WTC11 (cell line): ENCODE results near the gene DCP1A.

ENCODE experiments used
- ATF1 ChIP-seq: sonication (generic); formaldehyde crosslinking; IDR thresholded peaks from 2 replicates; pipeline ENCODE4 v1.8.1; 2023; ENCODE audit warnings: mild to moderate bottlenecking, moderate library complexity, missing genetic modification reagents
- GABPB1 ChIP-seq: sonication (generic); formaldehyde crosslinking; IDR thresholded peaks from 2 replicates; pipeline ENCODE4 v1.8.1; 2023; ENCODE audit warnings: mild to moderate bottlenecking, missing genetic modification reagents
- JUN ChIP-seq: sonication (generic); formaldehyde crosslinking; IDR thresholded peaks from 2 replicates; pipeline ENCODE4 v1.8.0; 2023; ENCODE audit warnings: mild to moderate bottlenecking, missing genetic modification reagents
- KAT7 ChIP-seq: sonication (generic); formaldehyde crosslinking; IDR thresholded peaks from 2 replicates; pipeline ENCODE4 v1.8.1; 2023; ENCODE audit warnings: missing genetic modification reagents, mild to moderate bottlenecking, borderline replicate concordance
- NFYB ChIP-seq: sonication (generic); formaldehyde crosslinking; conservative IDR thresholded peaks from 2 replicates; pipeline ENCODE4 v1.8.0; 2022; ENCODE audit warnings: low read depth, missing genetic modification reagents
- NR3C1 ChIP-seq: sonication (generic); formaldehyde crosslinking; conservative IDR thresholded peaks from 2 replicates; pipeline ENCODE4 v1.8.1; 2023; ENCODE audit warnings: low read depth, mild to moderate bottlenecking, missing genetic modification reagents
- ZNF121 ChIP-seq: sonication (generic); formaldehyde crosslinking; IDR thresholded peaks from 2 replicates; pipeline ENCODE4 v1.8.0; 2023; ENCODE audit warnings: missing genetic modification reagents
- TF ChIP-seq, protein P1 (sequence below): fragments of 200-600 bp; IDR thresholded peaks from 2 replicates; pipeline ENCODE4 v1.8.0; 2022; ENCODE audit warnings: antibody characterized with exemption
- TF ChIP-seq, protein P2 (sequence below): sonication (generic); formaldehyde crosslinking; conservative IDR thresholded peaks from 2 replicates; pipeline ENCODE4 v1.8.1; 2022; ENCODE audit warnings: mild to moderate bottlenecking, missing genetic modification reagents
- TF ChIP-seq, protein P3 (sequence below): sonication (generic); formaldehyde crosslinking; conservative IDR thresholded peaks from 2 replicates; pipeline ENCODE4 v1.8.1; 2023; ENCODE audit warnings: mild to moderate bottlenecking, low read depth, missing genetic modification reagents, moderate library complexity

DNA sequence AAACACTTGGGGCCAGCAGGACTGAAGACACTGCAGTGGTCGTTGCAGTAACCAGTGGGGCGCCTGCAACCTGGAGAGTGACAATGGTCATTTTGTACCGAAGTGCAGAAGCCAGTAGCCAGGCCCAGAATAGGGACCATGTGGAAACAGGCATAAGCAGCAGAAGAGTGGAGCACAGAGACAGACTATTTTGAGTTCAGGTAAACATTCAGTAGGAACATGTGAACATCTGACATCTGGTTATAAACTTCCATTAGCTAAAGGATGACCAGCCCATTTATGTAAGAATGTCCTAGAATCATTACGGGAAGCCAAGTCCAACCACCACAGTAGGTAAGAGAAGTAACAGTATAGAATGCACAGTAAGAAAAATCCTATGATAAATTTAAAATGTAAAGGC lies 59.1 kb downstream of the DCP1A start:
- no peak for TF ChIP-seq NR3C1 (CRISPR knock-in tag)
- TF ChIP-seq, protein P1, sequence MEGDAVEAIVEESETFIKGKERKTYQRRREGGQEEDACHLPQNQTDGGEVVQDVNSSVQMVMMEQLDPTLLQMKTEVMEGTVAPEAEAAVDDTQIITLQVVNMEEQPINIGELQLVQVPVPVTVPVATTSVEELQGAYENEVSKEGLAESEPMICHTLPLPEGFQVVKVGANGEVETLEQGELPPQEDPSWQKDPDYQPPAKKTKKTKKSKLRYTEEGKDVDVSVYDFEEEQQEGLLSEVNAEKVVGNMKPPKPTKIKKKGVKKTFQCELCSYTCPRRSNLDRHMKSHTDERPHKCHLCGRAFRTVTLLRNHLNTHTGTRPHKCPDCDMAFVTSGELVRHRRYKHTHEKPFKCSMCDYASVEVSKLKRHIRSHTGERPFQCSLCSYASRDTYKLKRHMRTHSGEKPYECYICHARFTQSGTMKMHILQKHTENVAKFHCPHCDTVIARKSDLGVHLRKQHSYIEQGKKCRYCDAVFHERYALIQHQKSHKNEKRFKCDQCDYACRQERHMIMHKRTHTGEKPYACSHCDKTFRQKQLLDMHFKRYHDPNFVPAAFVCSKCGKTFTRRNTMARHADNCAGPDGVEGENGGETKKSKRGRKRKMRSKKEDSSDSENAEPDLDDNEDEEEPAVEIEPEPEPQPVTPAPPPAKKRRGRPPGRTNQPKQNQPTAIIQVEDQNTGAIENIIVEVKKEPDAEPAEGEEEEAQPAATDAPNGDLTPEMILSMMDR: no peak
- TF ChIP-seq, protein P2, sequence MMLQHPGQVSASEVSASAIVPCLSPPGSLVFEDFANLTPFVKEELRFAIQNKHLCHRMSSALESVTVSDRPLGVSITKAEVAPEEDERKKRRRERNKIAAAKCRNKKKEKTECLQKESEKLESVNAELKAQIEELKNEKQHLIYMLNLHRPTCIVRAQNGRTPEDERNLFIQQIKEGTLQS (CRISPR knock-in tag): no peak
- no peak for TF ChIP-seq JUN (CRISPR knock-in tag)
- TF ChIP-seq GABPB1 (CRISPR knock-in tag): no peak
- TF ChIP-seq ZNF121 (CRISPR knock-in tag): no peak
- TF ChIP-seq ATF1 (CRISPR knock-in tag): no peak
- no peak for TF ChIP-seq KAT7 (CRISPR knock-in tag)
- no peak for TF ChIP-seq NFYB (CRISPR knock-in tag)
- TF ChIP-seq, protein P3, sequence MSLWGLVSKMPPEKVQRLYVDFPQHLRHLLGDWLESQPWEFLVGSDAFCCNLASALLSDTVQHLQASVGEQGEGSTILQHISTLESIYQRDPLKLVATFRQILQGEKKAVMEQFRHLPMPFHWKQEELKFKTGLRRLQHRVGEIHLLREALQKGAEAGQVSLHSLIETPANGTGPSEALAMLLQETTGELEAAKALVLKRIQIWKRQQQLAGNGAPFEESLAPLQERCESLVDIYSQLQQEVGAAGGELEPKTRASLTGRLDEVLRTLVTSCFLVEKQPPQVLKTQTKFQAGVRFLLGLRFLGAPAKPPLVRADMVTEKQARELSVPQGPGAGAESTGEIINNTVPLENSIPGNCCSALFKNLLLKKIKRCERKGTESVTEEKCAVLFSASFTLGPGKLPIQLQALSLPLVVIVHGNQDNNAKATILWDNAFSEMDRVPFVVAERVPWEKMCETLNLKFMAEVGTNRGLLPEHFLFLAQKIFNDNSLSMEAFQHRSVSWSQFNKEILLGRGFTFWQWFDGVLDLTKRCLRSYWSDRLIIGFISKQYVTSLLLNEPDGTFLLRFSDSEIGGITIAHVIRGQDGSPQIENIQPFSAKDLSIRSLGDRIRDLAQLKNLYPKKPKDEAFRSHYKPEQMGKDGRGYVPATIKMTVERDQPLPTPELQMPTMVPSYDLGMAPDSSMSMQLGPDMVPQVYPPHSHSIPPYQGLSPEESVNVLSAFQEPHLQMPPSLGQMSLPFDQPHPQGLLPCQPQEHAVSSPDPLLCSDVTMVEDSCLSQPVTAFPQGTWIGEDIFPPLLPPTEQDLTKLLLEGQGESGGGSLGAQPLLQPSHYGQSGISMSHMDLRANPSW (CRISPR knock-in tag): no peak
